Sigmoid colon (tissue), 4 donors: ENCODE measurements around the gene NENF.

Experiments
- EP300 ChIP-seq, 4 donors: sonication (generic); formaldehyde crosslinking; IDR thresholded peaks; one replicate each; pipeline ENCODE4 v1.6.1; 2017; ENCODE audit warnings: antibody characterized with exemption in 4 of 4
- POLR2A ChIP-seq, 2 donors: fragments of 450-650 bp; IDR thresholded peaks; one replicate each; pipeline ENCODE4 v1.6.1; 2016; ENCODE audit warnings: antibody characterized with exemption in 2 of 2, mild to moderate bottlenecking in 2 of 2, moderate library complexity in 2 of 2
- POLR2AphosphoS5 ChIP-seq, 4 donors: sonication (generic); formaldehyde crosslinking; IDR thresholded peaks; one replicate each; pipeline ENCODE4 v1.6.1; 2017; ENCODE audit warnings: antibody characterized with exemption in 4 of 4
- TF ChIP-seq, protein P1 (sequence below), 4 experiments: fragments of 450-650 bp in 3 of 4; fragments of 200-600 bp in 1 of 4; IDR thresholded peaks; one replicate each; pipeline ENCODE4 v1.5.1; 2016 to 2019; ENCODE audit warnings: antibody characterized with exemption in 4 of 4, mild to moderate bottlenecking in 3 of 4, moderate library complexity in 2 of 4

DNA sequence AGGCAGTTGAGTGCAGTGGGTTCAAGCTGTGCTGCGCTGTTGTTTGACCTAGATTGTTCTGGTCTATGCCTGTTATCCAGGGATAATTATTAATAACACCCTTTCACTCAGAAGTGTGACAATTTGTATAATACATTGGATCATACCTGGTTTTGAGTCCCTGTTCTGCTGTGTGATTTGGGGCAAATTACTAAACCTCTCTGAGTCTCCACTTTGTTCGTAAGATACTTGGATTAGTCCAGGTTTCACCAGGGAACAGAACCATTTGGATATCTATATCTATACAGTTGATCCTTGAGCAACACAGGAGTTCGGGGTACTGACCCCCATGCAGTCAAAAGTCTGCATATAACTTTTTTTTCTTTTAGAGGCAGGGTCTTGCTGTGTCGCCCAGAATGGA lies 2.3 kb downstream of the NENF start:
- TF ChIP-seq POLR2A (IDR thresholded peaks at IDR 0.05) (no peak), POLR2AphosphoS5 (IDR thresholded peaks at IDR 0.05) (no peak), EP300 (IDR thresholded peaks at IDR 0.05) (no peak)
- TF ChIP-seq, protein P1, sequence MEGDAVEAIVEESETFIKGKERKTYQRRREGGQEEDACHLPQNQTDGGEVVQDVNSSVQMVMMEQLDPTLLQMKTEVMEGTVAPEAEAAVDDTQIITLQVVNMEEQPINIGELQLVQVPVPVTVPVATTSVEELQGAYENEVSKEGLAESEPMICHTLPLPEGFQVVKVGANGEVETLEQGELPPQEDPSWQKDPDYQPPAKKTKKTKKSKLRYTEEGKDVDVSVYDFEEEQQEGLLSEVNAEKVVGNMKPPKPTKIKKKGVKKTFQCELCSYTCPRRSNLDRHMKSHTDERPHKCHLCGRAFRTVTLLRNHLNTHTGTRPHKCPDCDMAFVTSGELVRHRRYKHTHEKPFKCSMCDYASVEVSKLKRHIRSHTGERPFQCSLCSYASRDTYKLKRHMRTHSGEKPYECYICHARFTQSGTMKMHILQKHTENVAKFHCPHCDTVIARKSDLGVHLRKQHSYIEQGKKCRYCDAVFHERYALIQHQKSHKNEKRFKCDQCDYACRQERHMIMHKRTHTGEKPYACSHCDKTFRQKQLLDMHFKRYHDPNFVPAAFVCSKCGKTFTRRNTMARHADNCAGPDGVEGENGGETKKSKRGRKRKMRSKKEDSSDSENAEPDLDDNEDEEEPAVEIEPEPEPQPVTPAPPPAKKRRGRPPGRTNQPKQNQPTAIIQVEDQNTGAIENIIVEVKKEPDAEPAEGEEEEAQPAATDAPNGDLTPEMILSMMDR (IDR thresholded peaks at IDR 0.05), result no peak
